Measurements from ENCODE around the gene IMMP2L. TPM values are rescaled to one million over a fixed set of nuclear protein-coding genes. Genes with fewer than 3 reads are reported as not detected.

Gene IMMP2L
- total and polyA plus RNA-seq, 2 of the 8 experiments (the other 6 are each of a cell fraction or from before 2014, with no cell fraction given): 2.3 to 10.1 TPM

DNA sequence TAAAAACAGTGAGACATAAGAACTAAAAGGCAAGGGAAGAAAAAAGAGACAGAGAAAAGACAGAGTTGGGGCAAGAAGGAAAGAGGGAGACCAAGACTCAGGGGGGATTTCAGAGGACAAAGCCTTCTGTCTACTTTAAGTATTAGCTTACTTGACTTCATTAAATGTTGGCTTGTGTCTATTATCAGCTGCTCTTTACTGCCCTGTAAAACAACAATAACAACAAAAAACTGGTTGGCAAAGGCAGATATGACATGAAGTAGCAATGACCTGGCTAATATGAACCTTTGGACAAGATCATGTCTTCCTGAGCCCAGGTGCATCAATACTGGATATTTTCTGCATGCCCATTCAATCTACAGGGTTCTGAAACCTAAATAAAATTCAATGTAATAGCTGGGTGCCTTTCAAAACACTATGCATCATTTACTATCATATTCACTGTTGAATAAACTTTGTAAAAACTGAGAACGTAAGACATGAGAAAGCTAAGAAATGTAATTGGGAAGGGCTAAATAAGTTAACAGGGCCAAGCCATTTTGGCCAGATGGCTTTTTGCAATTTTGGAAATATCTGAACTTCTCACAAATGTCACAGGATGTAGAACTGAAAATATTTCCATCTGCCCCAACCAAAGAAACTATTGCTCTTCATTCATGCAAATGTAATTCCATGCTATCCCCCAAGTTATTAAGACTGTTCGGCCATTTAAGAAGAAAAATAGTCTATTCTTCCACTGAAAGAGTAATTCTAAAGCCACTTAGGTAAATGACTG, 422.0 kb downstream of the IMMP2L start:
- no peak overlapping the region for H3K14ac ChIP-seq (ENCODE audit: insufficient read length)
- H3K79me2 ChIP-seq (ENCODE audit: control insufficient read depth in 1 of 2, insufficient read depth in 2 of 2, low read length in 2 of 2): no peaks in the 10 kb centered on the region
- ChIA-PET POLR2A (ENCODE audit: partially characterized antibody) (no interaction called here), CTCF (ENCODE audit: partially characterized antibody) (no interaction called here)
- 90% methylated on average over 2 of the region's 2 CpGs; no CpG with 5 or more reads in 1 of the 2 experiments for WGBS, 2 experiments (ENCODE audit: extremely low coverage in 1 of 2, insufficient coverage in 1 of 2, insufficient read length in 1 of 2, insufficient replicate concordance in 2 of 2, low coverage in 1 of 2, low lambda C conversion rate in 2 of 2, missing lambda C conversion rate in 1 of 2)
- H4K20me1 ChIP-seq (replicated peaks in 1 of 2; ENCODE audit: control insufficient read depth in 1 of 2, insufficient read depth in 2 of 2, low read length in 2 of 2): no peaks in the 10 kb centered on the region
- H4K8ac ChIP-seq (ENCODE audit: extremely low read depth, insufficient read depth, low read length): no peak overlapping the region
- H3K4ac ChIP-seq (replicated peaks; ENCODE audit: insufficient read length, low read depth, low read length): no peak overlapping the region
- H3K4me3 ChIP-seq (ENCODE audit: extremely low read depth in 1 of 4, insufficient read depth in 2 of 4, low read depth in 3 of 4, low read length in 4 of 4): no peak overlapping the region
- H2BK15ac ChIP-seq (ENCODE audit: low read length): no peak overlapping the region
- H3K79me1 ChIP-seq (ENCODE audit: low read depth, low read length): no peaks in the 10 kb centered on the region
- H3K4me1 ChIP-seq (replicated peaks in 1 of 4; ENCODE audit: control insufficient read depth in 3 of 4, insufficient read depth in 4 of 4, low read length in 3 of 4): peaks cover 0 to 6% (median 1%) of the 10 kb centered on the region in 4 experiments; a peak in 3 of 7 replicates
- DNase-seq (ENCODE audit: low read depth in 1 of 2, low spot score in 2 of 2) (no peak), FAIRE-seq (no peak)
- H3K36me3 ChIP-seq (ENCODE audit: control insufficient read depth in 2 of 4, insufficient read depth in 4 of 4, low read length in 3 of 4): no peaks in the 10 kb centered on the region
- H3K27ac ChIP-seq (ENCODE audit: low read depth, low read length): no peak overlapping the region
- peaks cover 0 to 1% (median 0%) of the 10 kb centered on the region in 4 experiments; a peak in 1 of 7 replicates for H3K27me3 ChIP-seq (replicated peaks in 1 of 4; ENCODE audit: control insufficient read depth in 3 of 4, extremely low read depth in 1 of 4, insufficient read depth in 3 of 4, low read length in 3 of 4)
- H3K23me2 ChIP-seq (ENCODE audit: low read depth, low read length): no peaks in the 10 kb centered on the region
- H2AK5ac ChIP-seq (ENCODE audit: low read depth, low read length): no peak overlapping the region
- H4K91ac ChIP-seq (replicated peaks; ENCODE audit: insufficient read length, low read length): no peak overlapping the region
- no peaks in the 10 kb centered on the region for H3K9me3 ChIP-seq (ENCODE audit: insufficient read depth in 2 of 2, low read depth in 1 of 2, low read length in 1 of 2)
- no peak overlapping the region for H2BK5ac ChIP-seq (ENCODE audit: low read depth, low read length)
- no peak overlapping the region for H2AFZ ChIP-seq (ENCODE audit: low read length)
- H3K18ac ChIP-seq (ENCODE audit: extremely low read depth, low read length): no peak overlapping the region
- no peak overlapping the region for H3K23ac ChIP-seq (ENCODE audit: insufficient read length)
- no peak overlapping the region for H2BK12ac ChIP-seq (ENCODE audit: low read depth, low read length)
- no peak overlapping the region for H3K9ac ChIP-seq (replicated peaks in 1 of 4; ENCODE audit: extremely low read depth in 1 of 4, low read depth in 3 of 4, low read length in 3 of 4)
- no peak overlapping the region for H2BK120ac ChIP-seq (replicated peaks; ENCODE audit: low read depth, low read length)
- no peak overlapping the region for H3K4me2 ChIP-seq (ENCODE audit: insufficient read depth in 1 of 2, low read depth in 2 of 2, low read length in 2 of 2)
- TF ChIP-seq, protein P1, sequence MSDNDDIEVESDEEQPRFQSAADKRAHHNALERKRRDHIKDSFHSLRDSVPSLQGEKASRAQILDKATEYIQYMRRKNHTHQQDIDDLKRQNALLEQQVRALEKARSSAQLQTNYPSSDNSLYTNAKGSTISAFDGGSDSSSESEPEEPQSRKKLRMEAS (IDR thresholded peaks at IDR 0.05): no peak
- no peak for TF ChIP-seq CHD2 (IDR thresholded peaks at IDR 0.05; ENCODE audit: low read length)
- no peak for TF ChIP-seq GABPA (IDR thresholded peaks at IDR 0.05; ENCODE audit: borderline replicate concordance, insufficient read depth, low read length)
- H3K56ac ChIP-seq (replicated peaks; ENCODE audit: insufficient read length, low read depth, low read length): no peak overlapping the region
- H2BK20ac ChIP-seq (ENCODE audit: low read length): no peak overlapping the region
- H4K5ac ChIP-seq (ENCODE audit: insufficient read length, low read depth, low read length): no peak overlapping the region

All from H1 (cell line).